KG1 (cell line): Measurements from ENCODE around the gene PRR12.

Source experiments
- DNase-seq: peaks from one replicate; lab custom pipeline; 2025; lab: John Stamatoyannopoulos, UW

The PRR12 gene

DNA sequence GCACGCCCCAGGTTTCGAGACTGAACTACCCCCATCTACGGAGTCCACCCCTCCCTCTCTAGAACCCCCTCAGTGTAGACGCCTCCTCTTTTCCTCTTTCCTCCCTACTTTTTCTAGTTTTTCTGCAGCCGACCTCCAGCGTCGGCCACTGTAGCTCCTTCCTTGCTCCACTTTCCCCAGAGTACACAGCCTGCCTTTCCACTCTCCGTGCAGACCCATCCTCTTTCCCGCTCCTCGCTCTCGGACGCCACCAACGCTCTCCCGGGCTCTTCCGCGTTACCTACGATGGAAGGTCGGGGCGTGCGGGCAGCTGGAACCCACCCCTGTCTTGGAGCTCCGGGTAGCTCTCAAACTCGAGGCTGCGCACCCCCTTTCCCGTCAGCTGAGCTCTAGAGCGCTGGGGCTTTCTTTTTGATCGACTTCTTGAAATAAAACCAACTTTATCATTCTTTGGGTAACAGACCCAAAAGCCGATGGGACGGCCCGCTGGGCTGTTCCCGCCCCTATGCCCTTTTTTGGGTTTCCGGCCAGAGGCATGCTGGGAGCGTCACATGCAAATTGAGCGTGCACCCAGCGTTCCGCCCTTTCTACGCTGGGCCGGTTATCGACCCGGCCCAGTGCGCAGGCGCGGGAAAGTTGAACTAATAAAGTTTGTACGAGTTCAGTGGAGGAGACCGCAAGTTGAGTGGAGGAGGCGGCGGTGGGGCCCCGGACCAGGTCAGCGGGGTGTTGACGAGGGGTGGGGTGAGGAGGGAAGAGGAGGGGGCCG is 74.6 kb downstream of the PRR12 start, which contains the start of the genes BCL2L12 and IRF3:
Gene BCL2L12, plus strand, starts transcription at position 583 of the 769 bp plus-strand sequence. CDS start 760 bp downstream, outside the sequence.
Gene IRF3, minus strand, starts transcription at position 507 of the 769 bp plus-strand sequence. CDS start 1,019 bp downstream, outside the sequence.
- peak; percentile 89 for DNase-seq

DNA sequence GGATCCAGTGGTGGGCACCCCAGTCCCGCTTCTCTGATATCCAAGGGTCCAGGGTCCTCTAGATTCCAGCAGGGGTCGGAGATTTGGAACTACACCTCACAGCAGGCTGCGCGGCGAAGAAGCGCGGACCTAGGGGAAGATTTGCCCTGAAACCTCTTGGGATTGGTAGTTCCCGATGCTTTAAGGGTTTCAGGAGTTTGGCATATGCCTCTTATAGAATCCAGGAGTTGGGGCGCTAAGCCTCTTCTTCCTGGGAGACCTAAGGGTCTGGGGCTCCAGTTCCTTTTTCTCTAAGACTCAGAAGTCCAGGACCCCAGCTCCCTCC is 75.1 kb downstream of the PRR12 start:
- no peak for DNase-seq

DNA sequence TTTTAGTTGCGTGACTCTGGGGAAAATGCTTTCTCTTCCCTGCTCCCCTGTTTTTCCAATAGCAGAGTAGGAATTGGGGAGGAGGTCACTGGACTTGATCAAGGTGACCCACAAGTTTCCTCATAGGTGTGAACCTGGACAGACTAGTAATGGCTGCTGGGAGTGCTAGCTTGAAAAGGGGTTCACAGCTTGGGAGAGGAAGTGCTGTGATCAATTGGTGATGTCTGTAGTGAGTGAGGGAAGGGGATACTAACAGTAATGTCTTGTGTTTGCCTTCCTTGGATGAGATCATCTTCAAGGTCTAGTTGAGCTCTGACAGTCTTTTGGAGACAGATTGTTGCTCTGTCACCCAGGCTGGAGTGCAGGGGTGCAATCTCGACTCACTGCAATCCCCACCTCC is 76.5 kb downstream of the PRR12 start:
- DNase-seq = no peak

- no peak for DNase-seq
Observed at GRCh38 chr19:49669516-49669915, 78.5 kb downstream of the PRR12 start.

GRCh38 chr19:49672131-49672919 is 81.3 kb downstream of the PRR12 start:
- DNase-seq = peak; percentile 49
